HG03565 (cell line): ENCODE data around the gene CHD2.

Experiments
- ATAC-seq: cut with Tn5 transposase; IDR thresholded peaks from one replicate; pipeline ENCODE4 v1.9.1; 2021; ENCODE audit warnings: mild to moderate bottlenecking, moderate library complexity; ENCODE audit not compliant: unreplicated experiment

The CHD2 gene

DNA sequence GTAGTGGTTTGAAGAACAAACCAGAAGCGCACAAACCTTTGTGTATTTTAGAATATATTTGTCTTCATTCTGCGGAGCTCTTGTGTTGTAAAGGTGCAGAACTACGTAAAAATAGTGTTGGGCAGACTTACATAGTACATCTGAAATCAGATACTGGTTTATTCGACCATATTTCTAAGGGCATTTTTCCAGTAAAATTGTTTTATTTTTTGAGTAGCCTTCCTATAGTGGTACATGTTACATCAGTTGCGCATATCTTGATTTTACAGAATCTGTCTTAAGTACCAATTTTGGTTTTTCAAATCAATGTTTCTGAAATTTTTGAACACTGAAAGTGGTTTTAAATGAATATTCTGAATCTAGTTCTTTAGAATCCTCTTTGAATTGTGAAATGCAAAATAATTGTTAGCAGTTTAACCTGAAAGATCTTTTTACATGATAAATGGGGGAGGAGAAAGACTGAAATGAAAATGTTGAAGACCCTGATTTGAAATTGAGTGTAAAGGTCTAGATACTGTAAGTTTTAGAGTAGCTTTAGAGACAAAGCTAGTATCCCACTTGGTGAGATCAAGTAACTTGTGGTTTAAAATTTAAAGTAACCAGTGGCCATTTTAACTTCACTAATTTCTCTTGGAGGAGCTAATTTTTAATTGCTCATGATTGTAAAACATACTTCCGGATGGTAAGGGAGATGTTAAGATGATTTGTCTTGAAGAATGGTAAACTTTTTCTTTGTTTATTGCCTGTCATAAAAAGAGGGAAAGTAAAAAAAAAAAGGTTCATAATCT is 15.5 kb upstream of the CHD2 start:
- ATAC-seq = no peak

DNA sequence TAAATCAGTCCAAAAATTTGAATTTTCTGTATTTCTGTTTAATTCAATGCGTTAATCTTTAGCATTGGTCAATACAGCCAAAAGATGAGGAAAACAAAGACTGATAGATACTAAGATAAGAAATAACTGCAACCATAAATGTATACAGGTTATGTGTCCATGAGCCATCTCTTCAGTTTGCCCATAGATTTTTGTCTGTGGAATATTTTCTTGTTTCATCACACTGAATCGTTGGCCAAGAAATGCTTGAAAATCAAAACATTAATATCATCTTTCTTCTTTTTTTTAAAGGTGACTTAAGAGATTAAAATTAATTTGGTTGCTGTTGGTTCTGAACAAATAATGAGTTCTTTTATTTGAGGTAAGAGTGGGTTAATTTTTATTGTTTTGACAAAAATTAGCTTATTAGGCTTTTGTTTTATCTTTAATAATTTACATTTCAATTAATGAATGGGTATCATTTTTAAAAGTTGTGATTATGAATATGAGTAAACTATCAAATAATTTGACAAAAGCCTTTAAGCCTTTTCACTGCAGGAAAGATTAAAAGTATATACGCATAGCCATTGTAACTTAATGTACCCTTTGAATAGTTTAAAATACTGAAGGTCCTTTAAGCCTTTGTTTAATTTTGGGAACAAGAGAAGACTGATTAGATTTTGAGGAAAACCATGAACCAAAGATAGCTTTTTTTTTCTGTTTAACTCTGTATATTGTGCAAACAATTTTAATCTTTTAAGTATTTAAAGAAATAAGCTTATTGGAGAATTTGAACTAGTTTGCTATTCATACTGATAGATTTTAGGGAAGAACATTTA is 14.7 kb upstream of the CHD2 start:
- ATAC-seq = no peak

DNA sequence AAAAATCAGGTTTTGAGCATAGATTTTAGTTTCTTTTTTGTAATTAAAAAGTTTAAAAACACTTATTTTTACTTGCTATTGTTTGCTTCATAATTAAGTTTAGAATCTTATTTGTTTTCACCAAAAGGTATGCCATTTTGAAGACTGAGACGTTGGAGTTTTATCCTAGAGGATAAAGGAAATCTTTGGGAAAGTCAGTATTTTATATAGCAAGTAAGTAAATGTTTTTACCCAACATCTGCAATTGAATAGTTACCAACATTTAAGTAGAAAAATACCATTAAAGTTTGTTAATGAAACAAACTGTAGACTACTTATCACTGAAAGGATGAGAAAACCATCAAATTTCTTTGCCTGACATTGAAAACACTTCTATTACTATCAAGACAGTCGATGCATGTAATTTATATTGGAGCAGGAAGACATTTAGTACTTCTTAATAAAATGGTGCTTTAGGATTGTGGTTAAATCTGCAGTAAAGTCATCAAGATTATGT is 14.0 kb upstream of the CHD2 start:
- ATAC-seq = no peak

DNA sequence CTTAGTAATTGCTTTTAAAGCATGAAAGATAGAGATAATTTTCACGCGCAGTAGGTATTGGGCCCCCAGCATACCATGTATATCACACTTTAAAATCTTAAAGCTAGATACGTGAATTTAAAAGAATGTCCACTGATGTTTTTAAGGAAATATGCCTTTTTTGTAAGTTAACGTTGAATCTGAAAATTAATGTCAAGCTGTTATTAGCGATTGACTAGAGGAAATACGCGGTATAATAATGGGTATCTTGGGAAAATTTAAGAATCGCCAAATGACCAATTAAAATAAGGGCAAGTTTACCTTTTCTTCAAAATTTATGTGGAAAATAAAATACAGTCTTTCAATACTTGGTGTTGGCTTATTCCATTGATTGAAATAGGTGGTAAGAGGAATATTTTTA is 13.3 kb upstream of the CHD2 start:
- ATAC-seq = no peak

DNA sequence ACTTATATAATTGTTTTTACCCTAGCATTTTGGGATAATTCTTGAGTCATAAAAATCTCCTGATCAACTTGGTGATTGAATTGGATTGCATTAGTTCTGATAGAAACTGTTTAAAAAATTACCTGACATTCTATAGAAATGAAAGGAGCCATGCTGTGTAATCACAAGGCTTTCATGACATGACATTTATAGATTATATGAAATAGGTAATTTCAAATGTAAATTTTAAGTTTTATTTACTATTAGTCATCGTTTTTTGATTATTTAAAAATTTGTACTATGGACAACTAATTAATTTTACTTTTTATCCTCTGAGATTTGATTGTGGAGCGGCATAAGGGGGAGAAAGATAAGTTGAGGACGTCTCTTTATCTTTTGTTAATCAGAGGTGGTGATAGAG is 12.3 kb upstream of the CHD2 start:
- ATAC-seq = no peak

DNA sequence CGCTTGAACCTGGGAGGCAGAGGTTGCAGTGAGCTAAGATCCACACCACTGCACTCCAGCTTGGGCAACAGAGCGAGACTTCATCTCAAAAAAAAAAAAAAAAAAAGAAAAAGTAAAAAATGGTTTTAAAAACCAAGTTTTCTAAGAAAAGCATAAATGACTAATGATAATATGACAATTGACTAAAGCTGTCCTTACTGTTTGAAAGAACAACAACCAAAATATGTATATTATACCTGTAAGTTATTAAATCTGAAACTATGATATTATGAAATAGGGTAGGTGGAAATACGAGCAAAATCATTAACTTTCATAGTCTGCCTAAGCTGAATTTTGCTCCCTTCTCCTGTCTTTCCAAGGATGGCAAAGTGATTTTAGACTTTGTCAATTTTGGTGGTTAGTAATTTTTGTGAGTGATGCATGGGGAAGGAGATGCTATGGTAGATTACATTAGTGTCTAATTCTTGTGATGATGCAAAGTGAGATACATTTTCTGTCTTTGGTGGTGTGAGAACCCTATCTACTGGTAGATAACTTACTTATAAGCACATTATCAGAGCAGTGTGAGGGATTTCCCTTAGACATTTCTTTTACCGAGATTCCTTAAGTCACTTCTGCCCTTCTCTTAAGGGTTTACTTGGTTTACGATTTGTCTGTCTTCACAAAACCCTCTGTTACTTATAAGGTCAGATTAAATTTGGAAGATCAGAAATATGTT is 10.6 kb upstream of the CHD2 start:
- ATAC-seq = no peak

DNA sequence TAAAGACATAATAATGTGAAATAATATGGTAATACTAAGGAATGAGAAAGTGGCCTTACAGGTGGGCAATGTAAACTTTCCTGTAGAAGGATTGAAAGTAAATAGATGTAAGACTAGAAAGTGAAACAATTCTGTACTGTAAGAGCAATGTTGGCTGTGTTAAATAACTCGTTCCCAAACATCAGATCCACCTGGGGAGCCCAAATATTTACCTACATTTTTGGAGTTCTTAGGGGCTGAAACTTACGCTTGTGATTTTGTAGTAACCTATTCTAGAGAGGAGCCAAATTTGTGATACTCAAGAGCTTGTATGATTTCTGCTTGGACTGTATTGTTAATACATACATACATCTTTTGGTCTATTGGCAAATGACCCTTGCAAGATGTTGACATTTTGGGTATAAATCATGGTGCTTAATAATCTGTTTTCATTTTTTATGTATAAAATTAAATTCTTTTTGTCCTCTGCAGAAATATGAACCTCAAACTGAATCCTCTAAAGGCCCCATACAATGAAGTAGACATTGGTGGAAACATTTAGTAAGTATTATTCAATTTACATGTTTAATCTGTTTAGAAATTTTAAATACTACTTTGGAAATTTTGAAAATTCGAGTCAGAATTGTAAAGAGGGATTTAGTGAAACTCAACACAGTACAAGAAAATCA is 8.5 kb upstream of the CHD2 start:
- no peak for ATAC-seq

DNA sequence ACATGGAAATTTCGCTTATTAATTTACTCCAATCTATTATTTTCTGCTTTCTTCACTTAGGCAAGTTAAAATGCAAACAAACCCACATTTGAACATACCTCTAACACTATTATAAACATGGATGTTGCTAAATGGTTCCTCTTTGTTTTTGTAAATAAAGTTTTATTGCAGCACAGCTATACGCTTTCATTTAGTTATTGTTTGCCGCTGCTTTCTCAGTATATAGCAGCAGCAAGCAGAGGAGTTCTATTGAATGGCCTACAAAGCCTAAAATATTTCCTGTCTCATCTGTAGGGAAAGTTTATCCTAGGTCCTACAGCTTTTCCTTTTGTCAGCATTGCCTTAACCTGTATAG is 7.9 kb upstream of the CHD2 start:
- ATAC-seq = no peak

DNA sequence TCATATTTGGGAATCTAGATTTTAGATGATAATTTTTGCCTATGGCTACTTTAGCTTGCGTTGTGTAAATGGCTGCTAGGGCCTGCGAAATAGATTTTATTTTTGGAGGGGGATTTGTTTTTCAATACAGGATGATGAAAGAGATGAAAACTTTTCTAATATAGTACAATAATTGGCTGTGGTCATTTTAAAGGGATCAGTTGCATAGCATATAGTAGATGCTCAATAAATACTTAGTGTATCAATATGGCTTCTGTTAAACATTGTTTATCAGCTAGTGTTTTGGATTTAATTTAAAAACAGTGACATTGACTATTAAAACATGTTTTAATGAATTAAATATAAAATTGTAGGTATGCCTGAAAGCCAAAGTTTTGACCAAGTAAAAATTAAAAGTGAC is 6.9 kb upstream of the CHD2 start:
- no peak for ATAC-seq

DNA sequence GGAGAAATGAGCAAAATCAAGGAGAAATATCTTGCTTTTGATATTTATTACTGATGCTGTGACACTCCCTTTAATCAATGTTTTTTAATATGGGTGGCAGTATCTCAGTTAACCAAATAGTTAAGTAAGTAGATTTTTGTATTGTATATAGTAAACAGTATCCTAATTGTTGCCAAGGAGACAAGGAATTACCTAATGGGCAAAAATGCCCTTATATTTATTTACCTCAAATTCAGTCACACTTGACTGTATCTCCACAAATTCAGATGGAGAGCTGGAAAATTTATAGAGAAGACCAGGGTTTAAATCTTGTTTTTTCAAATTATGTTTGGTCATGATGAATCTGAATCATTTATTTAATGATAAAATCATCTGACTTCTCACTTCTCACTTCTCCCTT is 3.6 kb upstream of the CHD2 start:
- no peak for ATAC-seq

DNA sequence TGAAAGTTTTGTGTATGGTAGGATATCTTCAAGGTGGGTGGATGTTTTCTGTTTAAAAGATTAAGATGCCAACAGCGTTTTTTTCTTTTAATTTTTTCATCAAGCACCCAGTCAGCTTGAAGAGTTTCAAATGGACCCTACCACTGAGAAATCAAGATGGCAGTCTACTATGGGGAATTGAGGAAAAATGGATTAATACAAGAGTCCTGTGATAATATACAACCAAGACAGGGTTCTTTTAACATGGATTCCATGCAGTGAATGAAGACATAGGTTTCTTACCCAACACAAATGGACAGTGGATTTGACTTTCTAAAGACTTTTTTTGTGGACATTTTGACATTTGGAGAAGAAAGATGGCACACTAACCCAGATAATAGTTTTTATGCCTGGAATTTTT is 2.5 kb upstream of the CHD2 start:
- no peak for ATAC-seq

DNA sequence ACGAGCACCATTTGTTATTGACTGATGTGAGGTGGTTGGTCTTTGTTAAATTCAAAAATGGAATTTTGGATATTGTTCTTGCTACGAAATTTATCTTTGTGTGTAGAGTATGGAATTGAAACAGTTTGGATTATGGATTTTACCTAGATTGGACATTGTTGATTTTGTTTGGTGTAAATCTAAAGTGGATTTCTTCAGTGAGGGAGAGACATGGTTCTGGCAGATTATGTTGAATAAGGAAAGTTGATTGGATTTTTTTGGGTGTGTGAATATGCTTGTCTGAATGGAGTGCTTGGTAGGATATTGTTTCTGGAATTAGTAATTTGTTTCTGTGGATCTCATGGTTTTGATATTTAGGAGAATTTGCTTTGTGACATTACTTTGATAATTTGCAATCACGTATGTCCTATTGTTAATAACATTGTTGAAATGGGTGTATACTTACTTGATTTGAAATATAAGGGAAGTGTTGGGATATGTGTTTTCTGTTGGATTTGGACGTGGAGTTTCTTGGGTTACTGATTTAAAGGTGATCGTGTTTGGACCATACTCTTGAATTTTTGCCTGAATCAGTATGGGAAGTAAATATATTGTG is 1.0 kb upstream of the CHD2 start:
- no peak for ATAC-seq

DNA sequence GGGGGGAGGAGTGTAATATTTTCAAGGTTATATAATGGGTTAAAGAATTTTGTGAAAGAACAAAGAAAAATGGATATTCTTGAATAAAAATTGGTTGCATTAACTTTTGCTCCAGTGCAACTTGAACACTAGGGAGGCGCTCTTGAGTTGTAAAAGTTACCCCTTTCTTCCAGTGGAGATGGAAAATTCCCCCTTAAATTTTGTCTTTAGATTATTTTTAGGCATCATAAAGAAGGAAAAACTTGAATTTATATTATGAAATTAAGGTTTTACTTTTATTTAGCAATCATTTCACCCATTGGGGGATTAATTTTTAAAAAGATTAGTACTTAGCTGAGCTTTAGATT is 550 bp upstream of the CHD2 start:
- no peak for ATAC-seq

DNA sequence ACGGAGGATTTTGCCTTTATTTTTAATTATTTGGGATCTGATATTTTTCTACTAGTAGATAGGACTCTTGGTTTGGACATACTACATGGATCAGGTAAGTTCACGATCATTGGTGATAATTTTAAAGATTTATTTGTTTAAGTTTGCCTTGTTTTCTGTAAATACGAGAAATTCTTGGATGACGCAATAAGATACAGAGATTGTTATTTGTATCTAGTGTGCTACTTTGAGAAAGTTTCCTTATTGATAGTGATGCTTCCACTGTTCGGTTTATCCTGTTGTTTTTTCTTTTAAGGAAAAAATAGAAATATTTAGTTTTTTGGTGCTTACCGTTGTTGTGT is 577 bp downstream of the CHD2 start:
- ATAC-seq = no peak

DNA sequence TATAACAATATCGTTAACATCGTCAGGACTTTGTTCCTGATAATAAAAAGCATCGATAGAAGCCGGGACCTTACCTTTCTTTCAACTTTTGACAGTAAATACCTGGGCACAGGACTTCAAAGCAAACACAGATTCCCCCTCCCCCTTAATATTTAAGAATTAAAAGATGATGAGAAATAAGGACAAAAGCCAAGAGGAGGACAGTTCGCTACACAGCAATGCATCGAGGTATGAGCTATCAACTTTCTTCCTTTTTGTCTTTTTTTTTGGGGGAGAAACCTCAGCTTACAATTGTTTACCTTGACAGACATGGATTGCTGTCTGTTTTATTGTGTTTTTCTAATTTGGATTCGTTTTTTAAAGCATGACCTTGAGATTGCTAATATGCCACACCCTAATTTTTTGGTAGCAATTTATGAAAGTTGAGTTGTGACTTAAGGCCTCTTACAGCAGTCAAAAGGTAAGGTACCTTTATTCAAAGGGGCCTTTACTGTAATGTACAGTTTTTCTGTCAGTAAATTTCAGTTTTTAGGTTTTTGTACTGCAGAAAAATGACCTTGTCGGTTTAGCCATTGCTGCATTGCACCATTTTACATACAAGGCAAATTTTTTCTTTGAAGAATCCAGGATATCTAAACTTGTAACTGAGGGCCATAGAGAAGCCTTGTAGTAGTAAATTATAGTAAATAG is 1.1 kb downstream of the CHD2 start:
- no peak for ATAC-seq

DNA sequence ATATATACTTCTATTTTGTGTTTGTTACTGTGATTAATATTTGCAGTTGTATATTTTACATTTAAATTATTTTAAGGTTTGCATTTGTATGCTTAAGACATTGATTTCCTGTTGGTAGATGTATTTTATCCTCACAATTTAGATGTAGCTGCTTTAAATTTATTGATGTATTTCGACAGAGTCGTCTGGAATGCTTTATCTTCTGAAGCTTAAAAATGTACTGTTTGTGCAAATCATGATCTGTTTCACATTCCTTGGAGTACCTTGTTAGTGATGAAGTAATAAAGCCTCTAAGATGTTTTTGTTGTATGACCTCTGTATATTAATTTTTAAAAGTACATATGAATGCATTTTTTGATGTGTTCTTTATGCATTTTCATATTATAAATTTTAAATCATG is 1.9 kb downstream of the CHD2 start:
- no peak for ATAC-seq

DNA sequence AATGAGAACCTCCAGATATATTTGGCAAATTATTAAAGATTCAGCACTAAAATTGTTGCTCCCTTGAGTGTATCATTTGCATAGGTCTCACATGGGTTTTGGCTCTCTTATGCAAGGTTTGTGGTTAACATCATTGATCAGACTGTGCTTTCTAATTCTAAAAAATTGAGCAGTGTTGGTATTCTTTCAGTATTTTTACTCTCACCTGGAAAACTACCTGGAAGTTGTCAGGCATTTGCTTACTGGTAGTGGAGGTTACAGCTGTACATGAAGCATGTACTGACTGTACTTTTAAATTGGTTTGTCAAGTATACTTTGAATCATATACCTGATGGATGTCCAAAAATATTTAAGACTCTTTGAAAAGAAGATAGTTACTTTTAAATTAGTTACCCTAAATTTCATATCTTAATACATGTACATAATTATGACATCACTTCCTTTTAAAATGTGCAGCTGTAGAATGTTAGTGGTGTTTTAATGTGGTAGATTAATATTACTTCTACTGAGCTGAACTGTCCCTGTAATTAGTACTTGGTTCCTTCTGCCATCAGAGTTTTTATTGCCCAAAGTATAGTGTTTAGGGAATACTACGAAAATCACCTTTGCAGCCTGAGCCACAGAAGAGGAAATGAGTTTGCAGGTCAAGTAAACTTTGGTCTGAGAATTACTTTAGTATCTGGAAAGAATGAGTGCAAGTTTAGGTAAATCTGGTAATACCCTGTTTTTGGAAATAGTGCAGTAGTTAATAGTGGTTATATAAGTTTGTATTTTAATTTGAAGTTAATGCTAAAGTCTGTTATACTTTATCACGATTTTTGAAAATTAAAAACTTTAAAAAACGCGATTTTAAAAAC is 2.8 kb downstream of the CHD2 start:
- no peak for ATAC-seq

DNA sequence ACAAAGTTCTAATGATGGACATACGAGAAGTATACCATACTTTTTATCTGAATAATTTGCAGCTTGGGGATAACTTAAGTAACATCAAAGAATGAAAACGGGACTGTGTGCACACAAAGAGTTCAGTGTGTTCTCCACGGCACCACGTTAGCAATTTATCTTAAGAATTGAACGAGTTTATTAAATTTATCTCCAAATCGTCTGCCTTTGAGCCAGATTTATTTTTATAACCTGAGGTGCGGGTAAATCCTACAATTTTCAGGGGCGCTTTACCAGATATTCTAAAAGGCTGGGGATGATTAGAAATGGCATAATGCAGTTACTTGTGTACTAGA is 3.5 kb downstream of the CHD2 start:
- ATAC-seq = no peak

DNA sequence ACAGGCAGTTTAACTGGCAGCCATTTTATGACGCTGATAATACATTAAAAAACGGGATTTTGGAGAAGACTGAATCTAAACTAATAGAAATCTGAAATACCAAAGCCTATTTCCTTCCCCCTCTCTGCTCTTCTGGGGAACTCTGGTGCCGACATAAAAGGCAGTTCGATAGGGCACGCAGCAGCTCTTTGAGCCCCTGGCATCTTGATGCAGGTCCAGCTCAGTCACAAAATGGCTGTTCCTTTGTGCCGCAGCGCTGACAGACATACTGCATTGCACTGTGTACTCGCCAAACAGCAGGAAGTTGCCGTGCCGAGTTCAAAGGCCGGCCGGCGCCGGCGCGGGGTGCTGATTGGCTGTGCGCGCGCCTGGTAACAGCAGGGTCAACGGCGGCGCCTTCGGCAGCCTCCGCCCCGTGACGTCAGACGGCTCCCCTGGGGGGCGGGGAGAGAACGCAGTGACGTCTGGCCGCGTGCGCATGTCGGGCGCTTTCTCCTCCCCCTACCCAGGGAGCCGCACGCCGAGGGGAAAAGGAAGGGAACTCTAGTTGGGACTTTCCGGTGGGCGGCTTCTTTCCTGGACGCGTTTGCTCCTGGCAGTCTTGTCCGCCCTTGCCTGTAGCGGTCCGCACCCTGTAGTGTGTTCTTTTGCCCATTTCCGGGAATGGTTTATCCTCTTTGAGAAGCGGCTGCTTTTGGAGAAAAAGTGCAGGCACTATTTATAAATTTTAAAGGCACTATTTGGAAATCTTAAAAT is 4.0 kb downstream of the CHD2 start:
- ATAC-seq = peak; percentile 75
